ENCODE data around the gene CTU2.

Gene CTU2

DNA sequence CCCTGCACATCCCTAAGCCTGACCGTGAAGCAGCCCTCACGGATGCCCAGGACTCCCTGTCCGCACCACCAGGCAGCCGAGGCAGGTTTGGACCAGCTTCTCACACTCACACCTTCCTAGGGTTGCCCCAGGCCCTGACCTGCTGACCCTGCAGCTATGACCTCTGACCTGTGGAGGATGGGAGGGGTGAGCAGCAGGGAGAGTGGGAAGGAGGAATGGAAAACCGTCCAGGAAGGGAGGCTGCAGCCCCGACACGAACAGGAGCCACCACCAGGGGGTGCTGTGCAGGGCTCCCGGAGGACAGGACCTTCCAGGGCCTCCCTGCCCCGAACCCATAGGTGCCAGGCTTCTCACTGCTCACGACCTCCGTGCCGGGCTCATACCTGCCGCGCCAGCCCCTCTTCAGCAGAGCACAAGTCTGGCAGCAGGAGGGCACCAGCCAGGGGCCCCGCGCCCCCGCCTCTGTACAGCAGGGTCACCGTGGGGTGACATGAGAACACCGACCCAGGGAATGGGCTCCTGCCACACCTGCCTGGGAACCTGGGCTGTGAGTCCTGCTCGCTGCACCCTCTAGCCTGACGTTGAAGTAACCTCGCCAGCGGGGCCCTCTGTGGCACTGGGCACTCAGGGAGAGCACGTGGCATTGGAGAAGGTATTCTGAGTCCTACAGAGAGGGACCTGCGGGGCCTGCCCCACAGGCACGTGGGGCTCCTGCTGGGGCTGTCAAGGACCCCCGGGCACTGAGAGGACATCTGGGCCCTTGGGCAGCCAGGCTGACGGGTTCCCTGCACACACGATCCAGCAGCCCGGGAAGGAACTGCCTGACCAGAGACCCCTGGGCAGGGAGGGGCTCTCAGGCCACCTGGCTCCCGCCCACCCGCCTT, 37.6 kb downstream of the CTU2 start:
- DNase-seq (ENCODE audit: low read depth), result peak; percentile 54

DNA sequence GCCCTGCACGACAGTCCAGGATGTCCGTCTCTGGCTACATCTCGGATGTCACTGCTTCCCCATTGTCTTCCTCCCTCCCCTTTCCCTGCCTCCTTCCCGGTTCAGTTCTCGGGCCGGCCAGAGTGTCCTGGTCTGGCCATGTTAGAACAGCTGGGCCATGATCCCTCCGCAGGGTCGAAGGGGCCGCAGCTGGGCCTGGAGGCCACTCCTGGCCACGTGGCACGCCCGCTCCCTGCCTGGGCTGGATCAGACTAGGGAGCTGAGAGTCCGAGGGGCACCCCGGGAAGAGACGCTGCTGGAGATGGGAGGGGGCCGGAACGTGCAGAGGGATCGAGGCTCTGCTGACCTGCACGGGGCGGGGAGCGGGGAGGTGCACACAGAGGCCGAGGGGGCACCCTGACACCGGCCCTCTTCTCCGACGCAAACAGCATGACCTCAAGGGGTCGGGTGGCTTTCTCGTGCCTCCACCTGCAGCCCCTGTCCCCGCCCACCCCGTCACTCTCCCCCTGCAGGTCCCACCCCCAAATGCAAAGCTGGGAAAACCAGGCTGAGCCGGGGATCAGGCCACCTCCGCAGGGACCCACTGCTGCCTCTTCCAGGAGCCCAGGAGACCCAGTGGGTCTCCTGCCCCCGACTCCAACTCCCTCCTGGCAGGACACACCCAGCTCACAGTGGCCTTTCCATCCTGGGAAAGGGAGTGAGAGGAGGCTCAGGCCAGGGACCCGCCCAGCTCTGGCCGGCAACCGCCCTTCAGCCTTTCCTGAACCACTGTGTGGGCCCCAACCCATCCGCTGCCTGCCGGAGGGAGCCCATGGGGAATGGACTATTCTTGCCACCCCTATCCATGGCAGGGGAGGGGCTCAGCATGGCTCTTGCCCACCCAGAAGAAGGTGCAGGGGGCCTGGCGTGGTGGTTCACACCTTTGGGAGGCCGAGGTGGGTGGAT, 38.5 kb downstream of the CTU2 start:
- no peak for DNase-seq (ENCODE audit: low read depth)

DNA sequence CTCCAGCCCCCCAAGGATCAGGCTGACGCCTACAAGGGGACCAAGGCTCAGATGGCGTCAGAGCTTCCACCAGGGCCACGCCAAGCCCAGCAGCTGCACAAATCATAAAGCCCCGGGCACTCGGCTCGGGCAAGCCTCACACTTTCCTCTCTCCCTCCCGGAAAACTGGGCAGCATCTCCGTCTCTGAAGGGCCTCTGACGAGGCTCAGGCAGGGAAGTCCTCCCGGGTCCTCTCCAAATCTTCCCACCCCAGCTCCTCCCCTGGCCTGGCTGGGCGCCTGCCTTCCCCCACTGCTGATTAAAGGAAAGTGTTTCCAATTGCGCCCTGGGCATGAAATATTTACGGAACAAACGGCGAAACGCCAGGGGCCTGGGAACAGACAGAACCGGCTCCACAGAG, 40.2 kb downstream of the CTU2 start:
- DNase-seq (ENCODE audit: low read depth), result no peak

DNA sequence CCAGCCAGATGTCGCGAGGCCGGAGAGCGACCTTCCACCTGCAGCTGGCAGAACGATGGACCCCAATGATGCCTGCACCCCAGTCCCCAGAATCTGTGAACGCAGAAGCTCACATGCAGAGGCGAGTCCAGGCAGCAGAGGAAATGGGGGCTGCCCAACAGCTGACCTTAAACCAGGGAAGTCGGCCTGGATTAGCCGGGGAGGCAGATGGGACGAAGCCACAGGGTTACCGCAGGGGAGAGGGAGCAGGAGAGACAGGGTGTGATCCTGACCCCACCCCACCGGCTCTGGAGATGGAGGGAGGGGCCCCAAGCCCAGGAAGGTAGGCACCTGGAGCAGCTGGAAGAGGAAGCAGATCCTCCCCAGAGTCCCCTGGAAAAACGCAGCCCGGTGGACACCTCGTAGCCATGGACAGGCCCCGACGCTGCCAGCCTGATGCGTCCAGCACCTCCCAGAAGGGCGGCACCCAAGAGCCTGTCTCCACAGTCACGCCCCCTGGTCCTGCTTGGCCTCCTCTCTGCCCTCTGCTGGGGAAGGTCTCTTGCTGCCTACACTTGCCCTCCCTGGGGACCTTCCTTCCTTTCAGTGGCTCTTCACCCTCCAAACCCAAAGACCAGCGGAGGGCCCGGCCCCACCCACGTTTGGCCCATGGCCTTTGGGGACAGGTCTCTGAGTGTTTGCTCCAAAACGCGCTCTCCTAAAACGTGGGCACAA, 41.4 kb downstream of the CTU2 start:
- DNase-seq (ENCODE audit: low read depth), result no peak

DNA sequence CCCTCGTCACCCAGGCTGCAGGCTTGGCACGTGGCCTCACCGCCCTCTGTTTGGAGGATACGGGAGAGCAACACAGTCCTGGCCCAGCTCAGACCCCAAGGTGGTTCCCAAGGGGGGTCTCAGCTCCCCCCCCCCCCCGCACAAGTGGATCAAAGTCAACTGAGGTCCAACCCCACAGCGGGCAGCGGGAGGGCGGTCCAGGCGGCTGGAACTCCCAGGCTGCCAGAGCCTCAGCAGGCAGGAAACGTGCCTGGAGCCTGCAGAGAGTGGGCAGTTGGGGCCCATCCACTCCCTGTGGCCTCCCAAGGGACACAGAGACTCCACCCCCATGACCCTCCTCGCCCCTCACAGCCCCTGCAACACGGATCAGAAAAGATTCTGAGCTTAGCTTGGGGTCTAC, 42.1 kb downstream of the CTU2 start:
- no peak for DNase-seq (ENCODE audit: low read depth)

DNA sequence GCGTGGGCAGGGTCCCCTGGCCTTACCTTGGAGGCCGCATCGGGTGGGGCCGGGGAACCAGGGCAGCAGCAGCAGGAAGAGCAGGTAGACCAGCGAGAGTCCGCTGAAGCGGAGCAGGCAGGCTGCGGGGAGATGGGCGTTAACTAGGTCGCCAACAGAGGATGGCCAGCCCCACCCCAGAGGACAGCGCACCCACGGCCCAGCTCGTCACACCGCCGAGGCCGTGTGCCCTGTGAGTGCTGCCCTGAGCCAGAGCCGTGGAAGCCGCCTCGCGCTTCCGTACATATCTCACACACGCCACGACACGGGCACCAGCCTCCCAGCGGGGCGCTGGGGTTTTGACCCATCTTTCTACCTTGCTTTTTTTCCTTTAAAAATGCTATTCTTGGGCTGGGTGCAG, 43.1 kb downstream of the CTU2 start:
- DNase-seq (ENCODE audit: low read depth), result no peak

DNA sequence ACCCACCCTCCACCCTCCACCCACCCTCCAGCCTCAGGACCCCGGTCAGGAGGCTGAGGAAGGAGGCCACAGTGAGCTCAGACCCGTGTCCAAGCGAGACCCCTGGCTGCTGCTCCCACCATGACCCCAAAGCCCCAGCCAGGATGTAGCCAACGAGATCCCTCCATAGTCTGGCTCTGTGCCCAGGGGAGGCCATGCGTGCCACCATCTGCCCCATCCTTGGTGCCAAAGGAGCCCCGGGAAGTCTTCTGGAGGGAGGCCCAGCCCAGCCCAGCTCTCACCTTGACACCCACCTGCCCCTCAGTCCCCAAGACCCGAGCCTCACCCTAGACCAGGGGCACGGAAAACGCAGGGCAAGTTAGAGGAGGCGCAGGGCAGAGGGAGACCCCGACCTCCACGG, 44.6 kb downstream of the CTU2 start:
- no peak for DNase-seq (ENCODE audit: low read depth)

DNA sequence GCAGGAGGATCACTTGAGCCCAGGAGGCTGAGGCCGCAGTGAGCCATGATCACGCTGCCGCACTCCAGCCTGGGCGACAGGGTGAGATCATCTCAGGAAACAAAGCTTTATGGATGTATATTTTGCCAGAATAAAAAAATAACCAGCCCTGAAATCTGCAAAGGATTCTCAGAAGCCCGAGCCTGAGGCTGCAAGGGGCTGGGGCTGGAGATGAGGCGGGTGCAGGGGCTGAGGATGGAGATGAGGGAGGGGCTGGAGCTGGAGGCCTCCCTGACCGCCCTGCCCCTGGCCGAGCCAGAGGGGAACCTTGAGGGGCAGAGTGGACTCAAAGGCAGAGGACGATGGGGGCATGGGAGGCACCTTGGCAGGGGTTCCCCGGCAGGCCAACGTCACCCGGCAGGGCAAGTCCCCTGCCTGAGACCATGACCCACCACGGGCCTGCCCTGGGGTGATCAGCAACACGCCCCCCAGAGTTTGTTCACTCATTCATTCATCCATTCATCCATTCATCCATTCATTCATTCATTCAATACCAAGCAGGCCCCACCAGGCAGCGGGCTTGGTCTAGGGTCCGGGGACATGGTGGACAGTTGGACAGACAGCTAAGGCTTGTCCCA, 46.2 kb downstream of the CTU2 start:
- DNase-seq (ENCODE audit: low read depth), result no peak

DNA sequence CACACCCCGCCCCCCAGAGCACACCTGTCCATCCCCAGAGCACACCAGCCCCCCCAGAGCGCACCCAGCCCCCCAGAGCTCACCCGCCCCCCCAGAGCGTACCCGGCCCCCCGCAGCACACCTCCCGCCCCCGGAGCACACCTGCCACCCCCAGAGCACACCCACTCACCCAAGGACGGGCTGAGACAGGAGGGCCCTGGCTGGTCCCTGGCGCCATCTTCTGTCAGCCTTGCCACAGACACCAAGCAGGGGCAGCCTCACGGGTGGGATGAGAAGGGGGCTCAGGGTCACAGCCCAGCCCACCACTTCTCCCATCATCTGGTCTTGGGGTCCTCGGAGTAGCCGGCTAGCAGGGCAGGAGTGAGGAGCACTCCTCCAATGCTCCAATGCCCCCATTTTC, 46.9 kb downstream of the CTU2 start:
- no peak for DNase-seq (ENCODE audit: low read depth)

DNA sequence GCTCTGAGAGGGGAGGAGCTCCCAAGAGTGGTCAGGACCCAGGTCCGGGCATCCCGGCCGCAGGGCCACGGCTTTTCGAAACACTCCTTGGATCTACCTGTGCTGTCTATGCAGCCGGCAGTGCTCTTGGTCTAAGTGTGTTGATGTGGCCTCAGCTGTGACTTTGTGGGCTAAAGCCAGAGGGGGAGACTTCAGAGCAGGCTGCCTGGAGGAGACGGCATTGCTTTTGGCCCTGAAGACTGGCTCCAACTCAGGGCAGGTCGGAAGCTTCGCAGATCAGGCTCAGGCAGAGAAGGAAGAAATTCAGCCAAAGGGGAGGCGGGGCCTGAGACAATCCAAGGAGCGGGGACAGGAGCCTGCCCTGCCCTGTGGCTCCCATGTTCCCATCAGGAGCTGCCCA, 47.3 kb downstream of the CTU2 start:
- DNase-seq (ENCODE audit: low read depth), result no peak

DNA sequence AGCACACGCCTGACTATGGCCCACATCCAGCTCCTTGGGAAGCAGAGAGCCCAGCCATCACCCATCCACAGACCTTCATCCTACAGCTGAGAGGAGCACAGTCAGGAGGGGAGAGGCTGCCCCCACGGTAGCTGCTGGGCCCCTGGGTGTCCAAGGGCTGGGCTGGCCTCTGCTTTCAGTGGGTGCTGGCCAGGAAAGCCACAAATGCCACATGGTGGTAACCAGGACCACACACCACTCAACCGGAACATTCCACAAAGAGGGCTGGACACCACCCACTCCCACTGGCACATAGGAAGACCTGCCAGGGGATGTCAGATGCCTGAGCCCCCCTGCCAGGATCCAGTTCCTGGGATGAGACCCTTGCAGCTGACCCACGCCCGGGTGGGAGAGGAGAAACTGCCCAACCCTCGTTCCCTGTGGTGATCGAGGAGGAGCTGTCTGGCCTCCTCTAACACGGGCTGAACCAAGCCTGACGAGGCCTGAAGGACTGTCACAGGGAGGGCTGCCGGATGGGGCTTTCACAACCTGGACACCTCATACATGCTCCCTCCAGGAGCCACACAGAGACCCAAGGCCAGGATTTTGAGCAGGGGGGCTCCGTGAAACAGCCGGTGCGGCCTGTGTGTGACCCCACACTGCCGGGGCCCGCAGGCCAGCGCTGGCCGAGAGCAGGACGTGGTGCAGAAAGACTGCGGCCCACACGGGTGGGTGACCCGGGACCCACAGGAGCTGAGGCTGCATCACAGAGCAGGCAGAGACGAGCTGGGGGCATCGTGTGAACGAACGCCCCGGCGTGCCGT, 48.0 kb downstream of the CTU2 start:
- DNase-seq (ENCODE audit: low read depth), result no peak

DNA sequence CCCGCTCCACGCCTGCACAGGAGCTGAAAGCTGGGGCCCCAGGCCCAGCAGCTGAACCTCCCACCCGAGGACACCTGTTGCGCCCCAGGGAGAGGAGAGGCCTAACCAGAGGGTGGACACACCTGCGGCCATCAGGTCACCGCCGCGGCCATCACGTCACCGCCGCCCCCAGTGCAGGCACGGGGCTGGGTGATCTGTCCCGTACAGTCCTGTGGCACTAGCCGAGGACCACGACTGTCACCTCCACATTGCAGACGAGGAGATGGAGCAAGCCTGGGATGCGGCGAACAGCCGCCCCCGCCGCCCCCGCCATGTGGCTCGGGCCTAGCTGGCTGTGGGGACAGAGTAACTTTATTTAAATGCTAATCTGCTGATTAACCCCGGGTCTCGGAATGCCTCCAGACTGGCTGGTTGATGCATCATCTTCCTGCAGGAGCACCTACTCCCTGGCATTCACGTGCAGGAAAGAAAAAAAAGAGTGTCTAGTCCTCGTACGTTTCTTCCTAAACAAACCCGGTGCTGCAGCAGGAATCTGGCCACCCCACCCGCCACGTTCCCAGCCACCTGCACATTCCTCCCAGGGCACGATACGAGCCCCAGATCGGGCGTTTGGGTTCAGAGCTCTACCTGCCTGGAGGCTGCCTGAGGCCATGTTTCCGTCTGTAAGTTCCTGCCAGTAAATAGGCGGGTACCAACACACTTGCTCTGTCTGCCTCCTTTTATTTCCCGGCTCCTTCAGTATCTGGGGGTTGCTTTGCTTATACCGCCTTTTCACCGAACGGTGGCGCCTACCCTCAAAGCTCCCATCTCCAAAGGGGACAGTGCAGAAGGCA, 48.8 kb downstream of the CTU2 start:
- no peak for DNase-seq (ENCODE audit: low read depth)

DNA sequence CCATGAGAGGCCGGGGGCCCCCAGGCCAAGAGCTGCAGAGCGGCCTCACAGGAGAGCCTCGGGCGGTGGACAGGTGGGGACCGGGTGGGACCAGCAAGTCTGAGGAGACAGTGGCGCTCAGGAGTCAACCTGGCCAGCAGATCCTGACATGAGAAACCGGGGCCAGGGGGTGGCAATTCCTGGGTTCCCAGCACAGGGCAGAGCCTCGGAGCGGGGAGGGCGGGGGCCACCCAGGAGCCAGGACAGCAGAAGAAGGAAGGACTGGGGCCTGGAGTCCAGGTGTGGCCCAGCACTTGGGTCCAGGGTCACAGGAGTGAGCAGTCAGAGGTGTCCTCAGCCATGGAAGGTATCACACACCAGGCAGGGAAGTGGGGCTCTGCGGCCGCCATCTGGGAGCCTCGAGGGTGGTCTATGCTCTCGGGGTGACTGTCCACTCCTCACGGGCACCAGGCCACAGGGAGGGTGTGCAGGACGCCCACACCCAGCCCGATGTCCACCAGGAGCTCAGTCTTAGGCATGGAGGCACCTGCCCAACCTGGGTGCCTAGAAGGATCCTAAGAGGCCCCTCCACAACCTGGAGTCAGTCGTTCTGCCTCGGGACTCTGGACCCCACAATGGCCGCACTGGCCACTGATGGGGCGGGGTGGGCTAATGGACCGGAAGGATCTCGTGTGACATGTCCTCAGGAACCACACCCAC, 49.6 kb downstream of the CTU2 start:
- no peak for DNase-seq (ENCODE audit: low read depth)

DNA sequence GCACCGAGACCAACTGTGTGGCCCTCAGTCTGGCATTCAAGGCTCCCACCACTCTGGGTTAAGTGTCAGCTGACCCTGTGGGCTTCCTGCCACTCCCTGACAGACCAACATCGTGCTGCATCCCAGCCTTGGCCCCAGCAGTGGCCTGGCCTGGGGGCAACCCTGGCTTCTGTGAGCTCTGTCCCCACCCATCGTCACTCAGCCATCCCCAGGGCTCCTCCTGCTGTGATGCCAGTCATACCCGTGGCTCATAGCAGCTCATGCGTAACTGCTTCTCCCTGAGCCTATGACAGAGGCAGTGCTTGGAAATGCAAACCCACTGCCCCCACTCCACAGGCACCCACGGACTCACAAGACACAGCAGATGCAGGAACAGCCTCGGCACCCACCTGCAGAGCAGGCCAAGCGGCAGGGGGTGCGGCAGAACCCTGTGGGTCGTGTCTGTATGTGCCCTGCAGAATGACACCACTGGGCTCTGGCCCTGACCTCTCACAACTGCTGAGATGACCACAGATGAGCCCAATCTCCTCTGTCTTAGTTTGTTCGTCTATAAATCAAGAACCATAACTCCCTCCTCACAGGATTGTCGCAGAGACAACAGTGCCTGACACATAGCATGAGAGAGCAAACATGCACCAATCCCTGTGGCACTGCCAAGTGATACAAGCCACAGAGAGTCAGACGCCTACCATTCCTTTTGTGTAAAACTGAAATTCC, 52.1 kb downstream of the CTU2 start:
- no peak for DNase-seq (ENCODE audit: low read depth)

DNA sequence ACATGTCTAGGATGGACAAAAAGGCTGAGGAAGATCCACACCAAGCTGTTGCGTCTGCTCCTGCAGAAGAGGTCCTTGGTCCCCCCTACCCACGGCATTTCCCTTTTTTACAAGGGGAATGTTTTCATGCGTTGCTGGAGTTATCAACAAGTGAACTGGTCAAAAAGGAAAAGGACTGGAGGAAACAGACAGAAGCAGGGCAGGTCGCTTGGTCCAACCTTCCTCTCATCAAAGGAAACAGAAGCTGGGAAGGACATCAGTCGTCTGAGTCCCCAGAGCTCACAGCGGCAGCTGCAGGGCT, 52.6 kb downstream of the CTU2 start:
- no peak for DNase-seq (ENCODE audit: low read depth)

DNA sequence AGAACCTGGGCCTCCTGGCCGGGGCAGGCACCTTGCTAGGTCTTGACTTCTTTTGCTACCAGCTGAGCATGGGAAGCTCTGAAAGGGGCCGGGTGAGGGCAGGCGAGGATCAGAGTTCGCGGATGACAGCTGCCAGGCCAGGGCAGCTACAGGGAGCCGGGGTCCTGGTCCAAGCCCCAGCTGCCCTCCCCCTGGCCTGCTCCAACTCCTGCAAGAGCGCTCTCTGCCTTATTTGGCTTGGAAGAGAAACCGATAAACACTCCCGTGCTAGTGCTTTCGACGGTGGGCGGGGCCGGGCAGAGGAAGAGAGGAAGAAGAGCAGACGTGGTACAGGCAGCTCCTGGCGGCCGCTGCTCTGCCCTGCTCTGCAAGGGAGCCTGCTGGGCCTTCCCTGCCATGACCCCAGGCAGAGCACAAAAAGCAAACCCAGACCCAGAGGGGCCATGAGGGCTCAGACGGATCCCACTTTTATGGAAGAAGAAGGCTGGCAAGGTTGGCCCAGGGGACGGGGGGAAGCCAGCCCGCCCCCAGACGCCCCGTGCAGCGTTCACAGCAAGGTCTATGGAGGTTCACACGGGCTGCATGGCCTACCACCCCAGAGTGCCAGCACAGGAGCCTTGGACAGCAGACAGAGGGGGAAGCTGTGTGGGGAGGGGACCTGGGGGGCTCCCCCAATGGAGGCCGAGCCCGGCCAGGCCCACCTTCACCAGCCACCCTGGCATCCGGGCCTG, 53.1 kb downstream of the CTU2 start:
- no peak for DNase-seq (ENCODE audit: low read depth)

DNA sequence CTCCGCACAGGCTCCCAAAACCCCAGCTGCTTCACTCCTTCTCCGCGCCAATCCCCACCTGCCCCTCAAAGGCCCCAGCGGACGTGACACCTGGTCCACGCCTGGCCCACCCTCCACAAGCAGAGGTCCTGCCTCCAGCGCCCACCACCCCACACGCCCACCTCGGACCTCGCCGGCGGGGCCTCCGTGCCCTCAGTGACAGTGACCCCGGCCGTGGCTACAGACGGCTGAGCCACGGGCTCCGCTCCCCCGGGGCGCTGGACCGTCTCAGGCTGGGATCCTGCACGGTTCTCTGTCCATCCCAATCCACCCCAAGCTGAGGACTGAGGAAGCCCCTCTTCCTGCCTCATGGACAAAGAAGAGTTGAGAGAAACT, 53.7 kb downstream of the CTU2 start:
- DNase-seq (ENCODE audit: low read depth), result no peak

DNA sequence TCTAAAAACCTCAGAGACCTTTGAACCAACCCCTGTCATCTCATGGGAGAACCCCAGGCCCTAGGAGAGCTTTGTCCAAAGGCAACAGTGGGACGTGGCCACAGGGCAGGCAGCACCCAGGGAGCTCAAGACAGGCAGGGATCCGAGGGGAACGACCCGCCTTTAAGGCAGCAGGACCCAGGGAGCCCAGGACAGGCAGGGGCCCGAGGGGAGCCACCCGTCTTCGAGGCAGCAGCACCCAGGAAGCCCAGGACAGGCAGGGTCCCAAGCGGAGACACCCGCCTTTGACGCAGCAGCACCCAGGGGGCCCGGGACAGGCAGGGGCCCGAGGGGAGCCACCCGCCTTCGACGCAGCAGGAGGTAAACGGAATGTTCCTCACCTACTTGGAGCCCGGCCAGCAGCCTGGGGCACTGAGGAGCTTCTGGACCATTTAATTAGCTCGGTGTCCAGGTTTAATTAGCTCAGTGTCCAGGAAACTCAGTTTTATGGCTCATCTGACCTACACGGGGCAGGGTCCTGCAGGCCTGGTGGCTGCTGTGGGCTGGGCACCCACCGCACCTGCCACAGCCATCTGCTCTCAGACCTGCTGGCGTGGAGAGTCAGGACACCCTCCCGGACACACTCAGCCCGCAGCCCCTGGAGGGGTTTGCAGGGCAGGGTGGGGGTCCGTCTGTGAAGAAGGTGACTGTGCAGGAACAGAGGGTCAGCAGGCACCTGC, 54.3 kb downstream of the CTU2 start:
- DNase-seq (ENCODE audit: low read depth), result no peak

All from activated T-cell treated with anti-CD3 and anti-CD28 coated beads for 24 hours (primary cell).